COLO829 (cell line): Measurements from ENCODE around the gene NRG2.

Experiments used
- DNase-seq: peaks from one replicate; pipeline ENCODE4 v3.0.0; 2012; ENCODE audit warnings: low spot score

NRG2 gene

DNA sequence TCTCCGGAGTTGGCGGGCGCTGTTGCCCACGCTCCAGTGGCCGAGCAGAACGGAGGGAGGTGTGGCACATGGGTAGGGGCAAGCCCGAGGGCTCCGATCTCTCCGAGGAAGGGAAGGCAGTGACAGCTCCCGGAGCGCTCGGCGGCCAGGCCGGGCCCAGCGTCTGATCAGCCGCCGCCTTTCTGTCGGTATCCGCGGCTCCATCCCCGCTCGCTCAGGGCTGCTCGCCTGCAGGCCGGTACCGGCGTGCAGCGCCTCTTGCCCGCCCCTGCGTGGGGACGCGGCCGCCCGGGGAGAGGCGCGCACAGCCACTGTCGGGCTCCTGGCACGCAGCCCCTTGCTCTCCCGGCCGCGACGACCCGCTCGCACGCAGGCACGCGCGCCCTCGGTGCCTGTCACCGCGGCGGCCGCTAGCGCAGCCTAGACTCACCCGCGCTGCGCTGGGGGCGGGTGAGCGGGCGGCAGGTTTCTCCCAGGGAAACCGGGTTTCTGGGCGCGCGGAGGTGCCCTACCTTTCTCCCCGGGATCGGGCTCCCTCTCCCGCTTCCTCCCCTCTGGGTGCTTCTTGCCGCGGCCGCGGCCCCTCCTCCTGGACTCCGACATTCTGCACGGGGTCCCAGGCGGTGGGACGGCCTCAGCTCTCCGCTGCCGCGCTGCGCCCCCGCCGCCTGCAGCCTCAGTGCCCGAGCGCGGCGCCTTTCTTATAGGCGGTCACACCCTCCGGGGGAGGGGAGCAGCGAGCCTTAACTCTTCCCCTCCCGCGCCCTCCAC, 139.1 kb downstream of the NRG2 start:
- no peak for DNase-seq

DNA sequence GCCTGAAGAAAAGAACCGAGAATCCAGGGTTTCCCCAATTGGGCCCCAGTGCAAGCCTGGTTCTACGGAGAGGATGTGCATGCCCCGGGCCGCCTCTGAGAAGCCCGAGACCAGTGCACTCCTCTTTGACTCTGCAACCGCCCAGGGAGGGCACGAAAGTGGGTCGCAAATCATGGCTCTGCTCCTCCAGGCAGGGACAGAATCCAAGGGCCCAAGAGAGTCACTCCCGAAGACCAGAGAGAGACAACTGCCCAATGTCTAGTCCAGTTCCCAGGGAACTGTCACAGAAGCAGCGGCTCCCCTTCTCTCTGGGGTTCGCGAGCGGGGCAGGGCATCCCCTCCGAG, 139.7 kb downstream of the NRG2 start:
- DNase-seq: no peak

DNA sequence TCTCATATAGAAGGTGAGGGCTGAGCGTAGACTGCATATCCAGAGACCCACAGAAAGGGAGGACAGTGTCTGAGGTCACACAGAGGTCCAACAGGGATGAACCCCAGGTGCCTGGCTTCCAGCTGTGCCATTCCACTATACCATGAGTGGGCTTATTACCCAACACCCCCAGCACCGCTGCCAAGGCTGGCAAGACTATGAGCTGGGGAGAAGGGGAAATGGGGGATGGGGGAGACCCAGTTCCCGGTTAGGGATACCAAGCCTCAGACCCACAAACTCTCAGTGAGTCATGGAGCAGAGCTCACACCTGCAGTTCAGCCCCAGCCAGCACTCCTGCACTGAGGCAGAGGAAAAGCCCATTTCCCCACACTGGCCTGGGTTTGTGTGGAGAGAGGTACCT, 141.1 kb downstream of the NRG2 start:
- DNase-seq: no peak

DNA sequence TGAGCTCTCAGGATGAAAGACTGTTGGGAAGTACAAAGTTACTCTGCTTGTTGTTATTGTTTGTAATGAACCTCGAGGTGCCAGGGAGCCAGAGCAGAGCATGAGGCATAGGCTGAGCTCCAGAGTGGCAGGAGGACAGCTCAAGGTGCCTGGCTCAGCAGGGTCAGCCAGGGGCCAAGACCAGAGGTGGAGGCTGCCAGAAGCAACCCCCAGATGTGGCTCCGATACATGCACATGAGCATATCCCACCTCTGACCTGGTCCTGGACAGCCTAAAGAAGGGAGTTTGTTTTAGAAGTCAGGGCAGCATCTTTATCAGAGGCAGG, 141.9 kb downstream of the NRG2 start:
- DNase-seq: no peak

DNA sequence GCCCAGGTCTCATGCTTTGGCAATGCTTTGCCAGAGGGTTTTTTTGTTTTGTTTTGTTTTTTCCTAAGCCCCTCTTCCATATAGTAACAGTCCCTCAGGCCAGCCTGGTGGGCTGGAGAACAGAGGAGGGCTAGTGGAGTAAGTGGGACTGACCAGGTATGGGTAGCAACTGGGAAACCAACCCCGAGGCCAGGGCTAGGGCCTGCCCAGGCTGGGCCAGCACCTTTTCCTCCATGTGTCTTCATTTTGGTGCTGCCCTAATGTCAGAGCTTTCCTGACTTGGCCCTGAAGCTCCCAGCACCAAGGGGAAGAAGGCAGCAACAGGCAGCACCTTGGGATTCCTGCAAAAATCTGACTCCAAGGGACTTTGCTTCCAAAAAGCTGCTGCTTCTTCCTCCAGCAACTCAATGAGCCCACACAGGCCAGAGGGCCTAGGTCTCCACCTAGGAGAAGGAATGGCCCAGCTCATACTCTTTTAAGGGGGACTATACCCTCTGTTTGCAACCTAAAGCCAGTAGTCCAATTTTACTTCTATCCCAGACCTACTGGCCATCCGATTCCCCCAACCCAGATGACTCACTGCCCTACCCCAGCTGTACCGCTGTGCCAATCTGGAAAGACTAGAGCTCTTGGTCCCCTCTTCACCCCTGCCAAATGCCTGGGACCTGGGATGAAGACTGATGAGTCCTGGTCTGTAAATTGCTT, 142.4 kb downstream of the NRG2 start:
- DNase-seq: no peak

DNA sequence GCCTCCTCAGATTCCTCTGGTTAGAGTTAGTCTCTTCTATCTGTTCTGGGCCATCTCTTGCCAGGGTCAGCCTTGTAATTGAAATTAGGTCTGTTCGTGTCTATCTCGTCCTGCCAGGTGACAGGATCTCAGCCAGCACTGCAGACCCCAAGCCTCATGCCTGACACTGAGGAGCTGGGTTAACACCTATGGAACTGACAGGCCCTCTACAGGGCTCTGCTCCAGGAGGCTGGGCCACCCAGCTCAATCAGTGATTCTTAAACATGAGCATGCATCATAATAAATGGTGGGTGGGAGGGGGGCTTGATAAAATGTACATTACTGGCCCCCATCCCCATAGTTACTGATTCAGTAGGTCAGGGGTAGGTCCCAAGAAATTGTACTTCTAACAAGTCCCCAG, 144.1 kb downstream of the NRG2 start:
- DNase-seq: no peak

DNA sequence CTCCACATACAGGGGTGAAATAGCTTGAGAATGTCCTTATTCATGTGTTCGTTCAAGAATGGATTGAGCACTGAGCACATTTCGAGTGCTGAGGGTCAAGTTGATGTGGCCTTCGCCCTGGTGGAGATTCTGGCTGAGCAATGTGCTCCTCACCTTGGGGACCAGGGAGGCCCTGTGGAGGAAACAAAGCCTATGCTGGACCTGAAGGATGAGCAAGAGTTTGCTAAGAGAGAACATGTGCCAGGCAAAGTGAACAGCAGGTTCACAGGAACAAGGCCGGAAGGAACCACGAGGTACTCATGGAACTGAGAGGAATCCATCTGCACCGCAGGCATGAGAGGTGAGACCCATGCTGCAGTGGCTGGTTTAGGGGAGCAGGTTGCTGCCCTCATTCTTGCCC, 145.1 kb downstream of the NRG2 start:
- no peak for DNase-seq

DNA sequence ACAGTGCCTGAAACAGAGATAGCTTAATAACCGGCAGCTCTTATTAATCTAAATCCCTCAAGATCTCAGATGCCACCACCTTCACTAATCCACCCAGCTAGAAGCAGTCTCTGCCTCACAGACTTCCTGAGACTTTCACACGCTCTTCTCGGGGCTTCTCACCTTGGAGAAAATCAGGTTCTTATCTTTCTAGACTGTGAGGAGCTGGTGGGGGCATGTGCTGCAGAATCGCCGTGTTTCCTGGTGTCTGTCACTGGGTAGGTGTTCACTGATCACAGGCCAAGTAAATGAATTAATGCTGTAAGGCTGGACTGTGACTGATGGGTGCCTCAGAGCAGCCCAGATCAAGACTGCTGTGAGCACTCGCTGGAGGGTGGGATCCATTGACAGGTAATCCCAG, 145.8 kb downstream of the NRG2 start:
- DNase-seq: no peak

DNA sequence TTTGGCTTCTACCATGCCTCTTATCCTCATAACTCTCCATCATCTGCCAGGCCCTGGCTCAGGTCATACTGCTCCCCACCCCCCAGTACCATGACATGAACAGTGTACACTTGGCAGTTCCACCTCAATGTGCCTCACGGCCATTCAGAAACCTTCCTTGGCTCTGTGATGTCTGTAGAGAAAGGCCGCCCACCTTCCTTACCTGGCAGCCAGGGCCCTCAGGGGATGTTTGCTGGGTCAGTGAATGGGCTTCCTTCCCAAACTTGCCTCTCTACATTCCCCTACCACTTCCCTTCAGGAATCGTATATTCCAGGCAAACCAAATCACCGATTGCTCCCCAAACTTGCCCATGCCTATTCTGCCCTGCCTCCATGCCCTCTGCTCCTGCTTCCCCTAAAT, 146.4 kb downstream of the NRG2 start:
- no peak for DNase-seq

DNA sequence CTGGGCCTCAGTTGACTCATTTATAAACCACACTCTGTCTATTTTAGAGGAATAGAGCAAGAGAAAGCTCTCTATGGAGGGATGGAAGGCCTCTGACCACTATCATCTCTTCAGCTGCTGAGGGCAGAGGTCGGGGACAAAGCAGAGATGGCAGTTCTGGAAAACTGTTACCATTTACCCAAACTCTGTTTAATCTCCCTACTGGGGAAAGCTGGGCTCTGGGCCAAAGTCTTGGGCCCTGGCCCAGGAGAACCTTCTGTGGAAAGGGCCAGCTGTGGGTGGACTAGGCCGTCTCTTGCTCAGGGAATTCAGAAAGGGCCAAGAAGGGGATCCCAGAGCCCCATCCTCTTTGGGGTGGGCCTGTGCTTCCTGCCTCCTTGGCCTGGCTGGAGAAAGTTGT, 147.5 kb downstream of the NRG2 start:
- no peak for DNase-seq

DNA sequence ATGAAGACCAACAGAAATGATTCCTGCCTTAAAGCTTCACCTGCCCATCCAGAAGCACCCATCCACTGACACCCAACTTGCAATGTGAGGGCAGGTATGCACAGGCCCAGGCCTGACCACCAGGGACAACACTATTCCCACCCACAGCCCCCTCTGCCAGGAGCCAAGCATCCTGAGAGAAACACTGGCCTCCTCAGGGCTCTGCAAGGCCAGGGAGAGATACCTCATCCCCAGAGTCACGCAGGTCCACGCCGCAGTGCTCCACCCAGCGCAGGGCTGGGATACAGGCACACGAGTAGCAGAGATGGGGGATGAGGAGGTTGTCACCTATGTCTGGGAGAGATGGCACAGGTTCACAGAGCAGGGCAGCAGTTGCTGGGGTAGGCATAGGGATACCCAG, 148.1 kb downstream of the NRG2 start:
- DNase-seq: no peak

DNA sequence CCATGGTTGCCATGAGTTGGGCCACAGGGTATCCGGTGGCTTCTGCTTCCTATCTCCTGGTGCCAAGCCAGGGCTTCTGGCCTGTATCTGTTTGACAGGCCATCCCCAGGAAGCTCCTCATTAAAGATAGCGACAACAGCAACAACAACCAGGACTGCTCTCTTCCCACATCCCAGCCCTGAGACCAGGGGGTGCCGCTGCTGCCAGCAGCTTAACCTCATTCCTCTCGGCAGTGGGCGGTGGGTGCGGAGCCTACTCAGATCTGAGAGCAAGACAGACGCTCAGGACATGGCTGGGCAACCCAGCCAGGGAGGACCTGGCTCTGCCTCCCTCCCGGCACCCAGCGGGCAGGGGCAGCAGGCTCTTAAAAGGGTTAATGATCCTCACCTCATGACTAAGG, 149.2 kb downstream of the NRG2 start:
- no peak for DNase-seq

DNA sequence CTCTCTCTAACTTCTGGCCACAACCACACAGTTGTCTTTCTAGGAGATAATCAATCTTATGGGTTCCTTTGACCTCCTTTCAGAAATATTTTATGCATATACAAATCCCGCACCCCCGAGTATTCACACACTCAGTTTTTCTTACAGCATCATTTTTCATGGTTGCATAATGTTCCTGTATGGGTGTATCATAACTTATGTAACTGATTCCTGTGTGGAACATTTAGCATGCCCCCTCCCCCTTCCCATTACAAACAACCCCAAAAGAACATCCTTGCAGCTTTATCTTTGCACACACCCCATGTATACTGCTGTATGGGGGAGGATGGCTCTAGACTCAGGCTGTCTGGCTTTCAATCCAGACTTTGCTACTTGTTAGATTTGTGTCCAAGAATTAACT, 153.7 kb downstream of the NRG2 start:
- no peak for DNase-seq

DNA sequence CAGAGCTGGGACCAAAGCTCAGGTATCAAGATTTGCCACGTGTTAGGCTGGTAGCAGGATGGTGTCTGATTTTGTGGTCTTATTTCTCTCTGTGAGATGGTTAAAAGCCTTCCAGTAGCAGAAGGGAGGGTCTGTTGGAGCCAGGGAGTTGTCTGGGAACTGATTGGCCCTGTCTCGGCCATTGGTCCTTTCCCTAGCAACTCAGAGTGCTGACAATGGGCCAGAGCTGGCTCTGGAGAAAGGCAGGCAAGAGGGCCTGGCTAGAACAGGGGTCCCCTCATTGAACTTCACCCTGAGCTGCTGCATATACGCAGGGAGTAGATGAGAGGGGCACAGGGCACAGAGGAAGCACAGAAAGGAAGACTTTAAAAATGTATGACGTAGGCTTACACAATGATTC, 154.7 kb downstream of the NRG2 start:
- DNase-seq: no peak

DNA sequence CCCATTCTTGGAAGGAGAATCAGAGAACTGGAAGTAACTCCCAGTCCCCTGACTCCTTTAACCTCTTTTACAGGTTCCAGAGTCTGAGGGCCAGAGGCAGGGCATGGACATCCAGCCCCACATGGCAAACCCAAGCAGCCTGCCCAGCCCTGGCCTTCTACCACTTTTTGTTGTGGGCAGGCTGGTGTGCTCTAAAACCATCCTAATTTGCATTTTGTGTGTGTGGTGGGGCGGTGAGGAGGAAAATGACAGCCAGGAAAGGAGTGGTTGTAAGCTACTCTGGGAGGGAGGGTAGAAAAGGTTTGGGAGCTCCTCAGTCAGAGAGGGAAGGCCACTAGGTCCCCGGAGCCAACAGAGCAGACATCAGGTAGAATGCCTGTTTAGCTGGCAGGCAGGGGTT, 156.9 kb downstream of the NRG2 start:
- DNase-seq: no peak

DNA sequence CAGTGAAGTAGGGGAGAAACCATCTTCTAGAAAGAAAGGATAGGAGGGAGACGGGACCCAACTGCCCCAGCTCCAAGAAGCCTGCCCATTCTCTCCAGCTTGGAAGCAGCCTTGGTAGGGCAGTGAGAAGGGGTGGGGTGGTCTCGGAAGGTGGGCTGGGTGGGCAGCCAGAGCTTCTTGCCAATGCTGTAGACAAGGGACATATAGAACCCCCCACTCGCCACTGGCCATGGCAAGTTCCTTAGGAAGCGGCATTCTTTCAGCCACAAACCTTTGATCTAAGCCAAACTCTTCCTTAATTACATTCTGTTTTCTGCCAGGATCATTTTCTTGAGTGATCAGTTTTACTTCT, 157.3 kb downstream of the NRG2 start:
- DNase-seq: no peak

DNA sequence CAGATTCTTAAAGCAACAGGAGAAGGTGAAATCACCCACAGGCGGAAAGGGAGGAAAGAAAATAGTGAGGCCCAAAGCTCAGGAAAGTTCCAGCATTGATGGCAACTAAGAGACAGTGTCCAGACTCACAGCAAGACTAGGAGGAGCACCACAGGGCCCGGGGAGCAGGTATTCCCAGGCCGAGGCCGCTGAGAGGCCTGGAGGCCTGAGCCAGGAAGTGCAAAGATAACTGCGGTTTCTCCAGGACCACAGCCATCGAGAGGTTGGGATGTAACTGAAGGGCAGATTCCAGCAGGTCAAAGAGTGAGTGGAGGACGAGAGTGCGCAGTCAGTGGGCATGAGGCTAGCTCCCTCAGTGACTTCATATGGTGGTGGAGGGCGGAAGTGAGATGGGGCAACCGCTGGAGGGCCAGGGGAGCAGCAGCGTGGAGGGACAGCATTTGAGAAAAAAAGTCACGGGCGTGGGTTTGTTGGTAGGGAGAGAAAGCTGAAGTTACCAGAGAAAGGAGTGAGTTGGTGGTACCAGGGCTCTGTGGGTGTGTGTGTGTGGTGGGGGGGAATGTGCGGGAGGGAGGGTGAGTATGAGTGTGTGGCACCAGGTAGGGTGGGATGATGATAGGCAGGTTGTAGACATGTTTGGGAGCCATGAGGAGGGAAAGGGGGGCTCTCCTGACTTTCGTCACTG, 157.8 kb downstream of the NRG2 start:
- DNase-seq: no peak

DNA sequence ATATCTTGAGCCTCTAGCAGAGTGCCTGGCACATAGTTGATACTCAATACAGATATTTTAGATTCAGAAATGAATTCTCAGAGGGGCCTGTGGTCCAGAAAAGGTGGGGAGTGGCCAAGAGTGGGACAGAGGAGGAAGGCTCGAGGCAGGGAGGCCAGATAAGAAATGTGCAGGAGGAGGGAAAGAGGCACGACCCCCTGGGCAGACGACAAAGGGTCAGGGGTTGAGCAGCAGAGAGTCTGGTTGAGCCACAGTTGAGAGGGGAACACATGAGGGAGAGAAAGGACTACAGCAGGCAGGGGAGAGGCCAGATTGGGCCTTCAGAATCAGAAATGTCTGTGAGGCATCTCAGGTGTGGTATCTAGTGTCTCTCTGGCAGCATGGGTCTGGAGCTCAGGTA, 158.4 kb downstream of the NRG2 start:
- DNase-seq: no peak

DNA sequence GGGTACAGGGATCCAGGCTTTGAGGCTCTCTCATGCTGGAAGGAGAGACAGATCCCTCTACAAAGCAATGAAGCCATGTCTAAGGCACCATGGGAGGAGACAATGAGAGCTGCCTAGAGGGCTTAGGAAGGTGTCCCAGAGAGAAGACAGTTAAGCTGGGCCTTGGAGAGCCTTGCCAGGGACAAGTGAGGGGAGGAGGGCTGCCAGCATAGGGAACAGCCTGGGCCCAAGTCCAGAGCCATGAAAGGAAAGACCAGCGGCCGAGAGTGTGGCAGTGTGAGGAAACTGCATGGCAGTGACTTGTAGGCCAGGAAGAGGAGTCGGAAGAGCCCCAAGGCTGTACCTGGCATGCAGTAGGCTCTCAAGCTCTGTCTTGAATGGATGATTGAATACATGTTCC, 159.0 kb downstream of the NRG2 start:
- no peak for DNase-seq

DNA sequence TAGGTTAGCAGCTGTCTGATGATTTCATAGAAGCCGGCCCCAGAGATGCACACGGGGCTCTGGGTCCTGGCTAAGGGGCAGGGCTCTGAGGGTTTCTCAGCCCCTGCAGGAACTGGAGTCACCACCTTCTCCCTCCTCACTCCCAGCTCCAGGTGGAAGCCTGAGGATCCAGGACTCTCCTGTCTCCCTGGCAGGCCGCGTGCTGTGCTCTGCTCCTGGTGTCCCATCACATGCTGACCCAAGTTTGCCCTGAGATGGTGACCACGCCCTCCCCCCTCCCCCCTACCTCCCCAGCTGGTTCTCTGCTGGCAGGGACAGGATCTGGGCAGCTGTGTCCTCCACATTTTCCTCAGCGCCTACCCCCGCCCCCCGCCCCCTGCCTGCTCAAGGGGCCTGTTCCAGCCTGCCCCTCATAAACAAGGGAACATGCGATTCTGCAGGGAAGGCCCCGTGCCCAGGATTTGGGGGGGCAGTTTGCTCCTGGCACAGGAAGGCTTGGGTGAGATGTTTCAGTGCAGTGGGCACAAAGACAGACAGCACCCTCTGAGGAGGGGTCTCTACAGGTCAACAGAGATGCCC, 160.0 kb downstream of the NRG2 start:
- no peak for DNase-seq

DNA sequence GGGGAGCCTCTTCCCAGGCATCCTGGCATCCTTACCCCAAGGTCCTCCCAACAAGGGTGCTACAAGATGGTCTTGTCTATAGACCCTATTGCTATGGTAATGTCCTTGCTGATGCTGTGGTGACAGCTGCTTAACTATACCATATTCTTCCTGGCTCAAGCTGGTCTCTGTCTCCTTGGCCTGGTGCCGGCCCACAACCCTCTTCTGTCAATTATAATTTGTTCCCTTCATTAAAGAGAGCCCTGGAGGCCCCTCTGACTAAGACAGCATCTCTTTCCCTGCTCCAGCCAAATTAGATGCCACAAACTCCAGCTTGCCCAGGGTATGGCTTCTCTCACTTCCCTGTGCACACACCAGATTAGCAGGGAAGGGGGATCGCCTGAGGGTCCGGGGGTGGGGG, 160.8 kb downstream of the NRG2 start:
- no peak for DNase-seq

DNA sequence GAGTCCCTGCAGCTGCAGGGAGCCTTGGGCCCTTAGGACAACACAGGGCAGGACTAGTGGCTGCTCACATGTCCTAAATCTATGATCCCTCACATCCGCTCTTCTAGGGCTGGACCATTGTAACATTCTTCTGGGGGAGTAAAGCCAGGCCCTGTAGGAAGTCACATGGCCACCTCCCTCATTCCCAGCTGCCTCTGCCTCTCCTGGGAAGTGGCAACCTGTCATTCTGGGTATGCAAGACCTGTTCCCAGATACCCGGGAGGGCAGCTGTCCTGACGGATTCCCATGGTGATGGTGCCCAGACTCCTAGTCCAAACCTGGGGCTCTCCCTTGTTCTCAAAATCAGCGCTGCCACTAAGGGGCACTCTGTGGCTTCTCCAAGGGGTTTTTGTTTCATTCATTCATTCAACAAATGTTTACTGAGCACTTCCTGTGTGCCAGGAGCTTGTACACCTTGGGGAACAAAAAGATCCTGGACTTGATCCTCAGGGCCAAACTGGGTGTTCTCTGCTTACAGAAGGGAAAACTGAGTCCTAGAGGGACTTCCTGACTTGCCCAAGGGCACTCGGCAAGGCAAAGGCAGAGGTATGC, 161.9 kb downstream of the NRG2 start:
- DNase-seq: no peak
